ENCODE data around the gene ZNF90.
"Not testable (repeated sequence)": the region's sequence is repeated elsewhere in the genome, so short reads cannot be mapped to it uniquely, and the experiment has no call there.

ZNF90 gene

GRCh38 chr19:20051841-20052768 is 25.7 kb upstream of the ZNF90 start:
- TF ChIP-seq CTCF (IDR thresholded peaks at IDR 0.05; ENCODE audit: extremely low read depth, missing control alignments) = no peak
- peak; percentile 70 for DNase-seq (ENCODE audit: low spot score)

- not testable (repeated sequence) for DNase-seq (ENCODE audit: low spot score)
Observed at GRCh38 chr19:20058738-20059137, 19.1 kb upstream of the ZNF90 start.

- no peak for TF ChIP-seq CTCF (IDR thresholded peaks at IDR 0.05; ENCODE audit: extremely low read depth, missing control alignments)
- no peak for DNase-seq (ENCODE audit: low spot score)
Observed at GRCh38 chr19:20060282-20060681, 17.5 kb upstream of the ZNF90 start.

- no peak for DNase-seq (ENCODE audit: low spot score)
- TF ChIP-seq CTCF (IDR thresholded peaks at IDR 0.05; ENCODE audit: extremely low read depth, missing control alignments) = no peak
Observed at GRCh38 chr19:20066861-20067260, 10.9 kb upstream of the ZNF90 start.

- no peak for TF ChIP-seq CTCF (IDR thresholded peaks at IDR 0.05; ENCODE audit: extremely low read depth, missing control alignments)
- no peak for DNase-seq (ENCODE audit: low spot score)
Observed at GRCh38 chr19:20067943-20068342, 9.9 kb upstream of the ZNF90 start.

- not testable (repeated sequence) for DNase-seq (ENCODE audit: low spot score)
Observed at GRCh38 chr19:20068559-20068958, 9.2 kb upstream of the ZNF90 start.

GRCh38 chr19:20070691-20071090 is 7.1 kb upstream of the ZNF90 start:
- TF ChIP-seq CTCF (IDR thresholded peaks at IDR 0.05; ENCODE audit: extremely low read depth, missing control alignments) = no peak
- DNase-seq (ENCODE audit: low spot score) = no peak

- no peak for TF ChIP-seq CTCF (IDR thresholded peaks at IDR 0.05; ENCODE audit: extremely low read depth, missing control alignments)
- DNase-seq (ENCODE audit: low spot score) = no peak
Observed at GRCh38 chr19:20072936-20073335, 4.9 kb upstream of the ZNF90 start.

All from GM20000 (cell line).